K562 (cell line): ENCODE measurements around the gene WNK1. TPM values are rescaled to one million over a fixed set of nuclear protein-coding genes. Genes with fewer than 3 reads are reported as not detected.

Source experiments
- ATAC-seq: fragments of 200-7000 bp; cut with Tn5 transposase; 3 replicates; pipeline ENCODE4 v1.9.1; 2020; ENCODE audit warnings: moderate library complexity
- BruUV-seq: library from RNA; stranded (reverse); fragments of 400-500 nt; replicated peaks from 2 replicates; lab custom pipeline; 2021; lab: Mats Ljungman, UMichigan
- CTCF ChIA-PET: fragments of 300-600 bp; formaldehyde crosslinking; extraction: SDS; loops from one replicate; lab custom pipeline; 2021; ENCODE audit warnings: low intra/inter-chr PET ratio; lab: Yijun Ruan, JAX
- POLR2A ChIA-PET: fragments of 300-600, 350-650 bp; sonication (Branson Sonifier 250); formaldehyde crosslinking; extraction: SDS; loops from one replicate; lab custom pipeline; 2021; ENCODE audit warnings: antibody characterized with exemption, inconsistent platforms; lab: Yijun Ruan, JAX
- DNase-seq, 4 experiments: peaks; one replicate each; pipeline versions ENCODE4 v3.0.0 to v3.0.0-alpha.2; 2011 to 2018; ENCODE audit warnings: low spot score in 3 of 4, mixed read lengths in 3 of 4; ENCODE audit errors: extremely low read depth in 1 of 4
- FAIRE-seq: peaks from 2 replicates; lab custom pipeline; 2011; peaks lifted over from hg19 to GRCh38; lab: Jason Lieb, UNC
- H2AFZ ChIP-seq: 2 replicates; pipeline ENCODE4 v1.6.0; 2011; ENCODE audit warnings: low read depth, low read length, control low read depth, inconsistent platforms
- H3K27ac ChIP-seq: fragments of 200-600 bp; 3 replicates; pipeline ENCODE4 v1.8.0; 2011; ENCODE audit warnings: low read depth, mild to moderate bottlenecking, control low read depth, inconsistent platforms, low read length, moderate library complexity, mixed read lengths; ENCODE audit errors: extremely low read depth
- H3K27me3 ChIP-seq, 2 experiments: fragments of 300-600 bp in 1 of 2; 2 replicates in 1 of 2; 3 replicates in 1 of 2; pipeline versions ENCODE4 v1.6.0 to v1.8.0; 2011; ENCODE audit warnings: inconsistent platforms in 2 of 2, low read length in 2 of 2, mild to moderate bottlenecking in 1 of 2, mixed read lengths in 1 of 2, moderate library complexity in 1 of 2; ENCODE audit not compliant: control insufficient read depth in 2 of 2, insufficient read depth in 2 of 2
- H3K36me3 ChIP-seq: fragments of 300-600 bp; 3 replicates; pipeline ENCODE4 v1.8.0; 2011; ENCODE audit warnings: mild to moderate bottlenecking, low read length, inconsistent platforms; ENCODE audit not compliant: control insufficient read depth, insufficient read depth
- H3K4me1 ChIP-seq, 2 experiments: fragments of 200-600 bp in 1 of 2; replicated peaks in 1 of 2; 2 replicates in 1 of 2; 3 replicates in 1 of 2; pipeline versions ENCODE4 v1.5.1 to v1.8.0; 2011; ENCODE audit warnings: inconsistent platforms in 2 of 2, low read length in 2 of 2, mild to moderate bottlenecking in 1 of 2, mixed read lengths in 1 of 2, moderate library complexity in 1 of 2; ENCODE audit not compliant: control insufficient read depth in 2 of 2, insufficient read depth in 2 of 2
- H3K4me2 ChIP-seq: 2 replicates; pipeline ENCODE4 v1.6.1; 2011; ENCODE audit warnings: low read length, control low read depth, inconsistent platforms, mixed read lengths; ENCODE audit not compliant: insufficient read depth
- H3K4me3 ChIP-seq: fragments of 200-600 bp; sonication (generic), shearing (Covaris generic); 2 replicates; pipeline ENCODE4 v1.5.1; 2016; ENCODE audit warnings: control low read depth, inconsistent platforms
- H3K79me2 ChIP-seq: fragments of 200-600 bp; 3 replicates; pipeline ENCODE4 v1.8.0; 2011; ENCODE audit warnings: low read length, inconsistent platforms; ENCODE audit not compliant: control insufficient read depth, insufficient read depth
- H3K9ac ChIP-seq, 2 experiments: 2 replicates each; pipeline versions ENCODE4 v1.6.0 to v1.6.1; 2011; ENCODE audit warnings: low read depth in 2 of 2, low read length in 2 of 2, control low read depth in 1 of 2, inconsistent platforms in 1 of 2, mild to moderate bottlenecking in 1 of 2, mixed read lengths in 1 of 2; ENCODE audit not compliant: insufficient read depth in 1 of 2
- H3K9me1 ChIP-seq: one replicate; pipeline ENCODE4 v1.6.0; 2011; ENCODE audit warnings: inconsistent platforms, mild to moderate bottlenecking, low read length, moderate library complexity; ENCODE audit not compliant: control insufficient read depth, insufficient read depth
- H3K9me3 ChIP-seq: replicated peaks from 2 replicates; pipeline ENCODE4 v1.5.1; 2011; ENCODE audit warnings: low read depth, low read length, inconsistent platforms; ENCODE audit not compliant: control insufficient read depth, insufficient read depth
- H4K20me1 ChIP-seq: replicated peaks from 2 replicates; pipeline ENCODE4 v1.6.1; 2011; ENCODE audit warnings: low read length, inconsistent platforms, mixed read lengths; ENCODE audit not compliant: control insufficient read depth, insufficient read depth
- ATF7 ChIP-seq: fragments of 450-650 bp; IDR thresholded peaks from 2 replicates; pipeline ENCODE4 v1.7.1; 2014; ENCODE audit warnings: mild to moderate bottlenecking, moderate library complexity
- BHLHE40 ChIP-seq: IDR thresholded peaks from 2 replicates; pipeline ENCODE4 v1.6.1; 2011; ENCODE audit warnings: low read length, improper control_type of control experiment
- CBX5 ChIP-seq: IDR thresholded peaks from 2 replicates; pipeline ENCODE4 v1.6.1; 2014; ENCODE audit warnings: low read depth, borderline replicate concordance
- CSDE1 ChIP-seq, 2 experiments: fragments of 450-650 bp; IDR thresholded peaks; 2 replicates each; pipeline ENCODE4 v1.6.1; 2016; ENCODE audit warnings: mild to moderate bottlenecking in 1 of 2
- CTBP1 ChIP-seq: fragments of 450-650 bp; IDR thresholded peaks from 2 replicates; pipeline ENCODE4 v1.6.1; 2016; ENCODE audit warnings: borderline replicate concordance
- DLX4 ChIP-seq: fragments of 250-450 bp; sonication (Bioruptor Pico); IDR thresholded peaks from 2 replicates; pipeline ENCODE4 v1.6.1; 2021; ENCODE audit warnings: mild to moderate bottlenecking
- FOXJ3 ChIP-seq: sonication (generic); formaldehyde crosslinking; IDR thresholded peaks from 2 replicates; pipeline ENCODE4 v1.4.0; 2020; ENCODE audit warnings: mild to moderate bottlenecking, missing genetic modification reagents
- GMEB1 ChIP-seq: fragments of 250-450 bp; sonication (Bioruptor Pico); IDR thresholded peaks from 2 replicates; pipeline ENCODE4 v1.4.0; 2020; ENCODE audit warnings: mild to moderate bottlenecking
- HMG20A ChIP-seq: fragments of 450-650 bp; formaldehyde crosslinking; conservative IDR thresholded peaks from 2 replicates; pipeline ENCODE4 v1.4.0; 2020; ENCODE audit warnings: mild to moderate bottlenecking, mixed read lengths
- HNRNPH1 ChIP-seq: fragments of 200-400 bp; formaldehyde crosslinking; optimal IDR thresholded peaks from 2 replicates; pipeline ENCODE3; 2017; ENCODE audit warnings: low read depth, mild to moderate bottlenecking, low read length, moderate library complexity
- PRPF4 ChIP-seq: fragments of 200-400 bp; formaldehyde crosslinking; IDR thresholded peaks from one replicate; pipeline ENCODE4 v1.6.1; 2017; ENCODE audit warnings: low read length, low read depth, mild to moderate bottlenecking; ENCODE audit not compliant: insufficient read depth, poor library complexity, severe bottlenecking
- RNF2 ChIP-seq: sonication (generic); IDR thresholded peaks from 2 replicates; pipeline ENCODE4 v1.6.1; 2016
- TFE3 ChIP-seq: fragments of 450-650 bp; formaldehyde crosslinking; IDR thresholded peaks from 2 replicates; pipeline ENCODE4 v1.4.0; 2020; ENCODE audit warnings: mild to moderate bottlenecking, mixed read lengths
- TOE1 ChIP-seq, 2 experiments: fragments of 450-650 bp in 1 of 2; sonication (generic) in 1 of 2; formaldehyde crosslinking in 1 of 2; IDR thresholded peaks; 2 replicates each; pipeline versions ENCODE4 v1.7.1 to v1.8.0; 2016 to 2022; ENCODE audit warnings: borderline replicate concordance in 2 of 2, mild to moderate bottlenecking in 2 of 2, antibody characterized with exemption in 1 of 2, inconsistent platforms in 1 of 2, low read depth in 1 of 2, missing genetic modification reagents in 1 of 2, moderate library complexity in 1 of 2
- ZNF165 ChIP-seq: fragments of 250-450 bp; sonication (Bioruptor Pico); IDR thresholded peaks from 2 replicates; pipeline ENCODE4 v1.4.0; 2020; ENCODE audit warnings: borderline replicate concordance
- ZNF184 ChIP-seq: sonication (generic); formaldehyde crosslinking; IDR thresholded peaks from 2 replicates; pipeline ENCODE4 v1.5.0; 2020; ENCODE audit warnings: missing genetic modification reagents
- ZNF316 ChIP-seq: fragments of 450-650 bp; IDR thresholded peaks from 2 replicates; pipeline ENCODE4 v1.6.1; 2016
- ZNF766 ChIP-seq: fragments of 200-800 bp; sonication (Bioruptor generic); conservative IDR thresholded peaks from 2 replicates; pipeline ENCODE4 v1.6.1; 2016; ENCODE audit warnings: missing genetic modification characterization, missing compliant biosample characterization
- WGBS: fragments of 100-300 bp; shearing (Covaris generic); methylation state at CpG from one replicate; pipeline ENCODE4 v1.1.6; 2016; ENCODE audit warnings: low coverage, mixed read lengths; ENCODE audit not compliant: insufficient coverage; ENCODE audit errors: missing lambda C conversion rate; 5-methylcytosine and 5-hydroxymethylcytosine counted together
- in situ Hi-C: fragments of 300-500 bp; cut with MboI; formaldehyde crosslinking; loops from 4 replicates; pipeline ENCODE4 v1.15.0; 2018; ENCODE audit warnings: inconsistent platforms, mixed read lengths
- intact Hi-C: fragments of 100-400 bp; cut with micrococcal nuclease; formaldehyde crosslinking; loops from 2 replicates; pipeline ENCODE4 v1.14.2; 2022
- polyA plus RNA-seq, 8 experiments: library from polyadenylated mRNA; depleted of rRNA in 4 of 8; stranded (reverse) in 5 of 8; unstranded in 3 of 8; fragments of >200 nt; fragmentation: Nextera tagmentation in 2 of 8; fragmentation: Illumina TruSeq in 1 of 8; extraction: Ambion mirVana in 2 of 8; extraction: Trizol in 1 of 8; gene quantifications; 2 replicates each; pipeline versions ENCODE4 v1.2.1 to v1.2.3, GENCODE V29; 2011 to 2014; ENCODE audit warnings: inconsistent platforms in 1 of 8, missing spikeins in 1 of 8
- total RNA-seq, 7 experiments: library from RNA; depleted of rRNA in 6 of 7; stranded (reverse); fragments of >200 nt in 6 of 7; fragmentation: Illumina TruSeq in 2 of 7; extraction: Trizol in 2 of 7; gene quantifications; 2 replicates each; pipeline versions ENCODE4 v1.2.1 to v1.2.3, GENCODE V29; 2011 to 2021; ENCODE audit warnings: low replicate concordance in 1 of 7

Gene WNK1
- total and polyA plus RNA-seq, 9 of the 15 experiments (the other 6 are each of a cell fraction or from before 2014, with no cell fraction given), result 4.3 to 73.9 (median 31.0) TPM

GRCh38 chr12:810116-810515 lies 57.7 kb downstream of the WNK1 start (continued):
- TF ChIP-seq ZNF165 (CRISPR knock-in tag) (no peak), DLX4 (CRISPR knock-in tag) (no peak), GMEB1 (CRISPR knock-in tag) (no peak), ZNF316 (no peak), FOXJ3 (no peak)

- Histone ChIP-seq H3K4me3 (no peak overlapping the region), H3K9me1 (no peaks in the 10 kb centered on the region), H3K36me3 (peaks cover 20% of the 10 kb centered on the region; the same call in 1 of the 3 replicates), H3K27ac (no peak overlapping the region), H3K79me2 (peaks cover 92% of the 10 kb centered on the region), H3K4me2 (no peak overlapping the region), H3K9ac (no peak overlapping the region; a peak in 1 of 4 replicates), H3K9me3 (no peaks in the 10 kb centered on the region), H2AFZ (no peak overlapping the region), H4K20me1 (peaks cover 4% of the 10 kb centered on the region; the same call in 1 of the 2 replicates), H3K4me1 (peaks cover 2 to 3% of the 10 kb centered on the region in 2 experiments; a peak in 3 of 5 replicates), H3K27me3 (no peaks in the 10 kb centered on the region)
- DNase-seq (peak in 1 of 4 experiments; percentile 7), FAIRE-seq (no peak), ATAC-seq (peak; percentile 70)
- intact Hi-C loops (loop anchor here (5.0 kb wide), 2 partner anchors 59 to 234 kb away; partner anchors contain the start of gene WNK1), in situ Hi-C loops (loop anchor here (5.0 kb wide), 1 partner anchor 244 kb away; no protein-coding TSS in a partner anchor)
- POLR2A ChIA-PET, result no interaction called here
- BruUV-seq, result no TSS peak
- CTCF ChIA-PET, result interaction anchor here (0.8 kb wide), 1 partner anchor 242 kb away, joined by 3 read pairs; no protein-coding TSS in a partner anchor
- 25% methylated on average over 5 of the region's 5 CpGs for WGBS
- TF ChIP-seq ZNF184 (CRISPR knock-in tag) (no peak), RNF2 (no peak), BHLHE40 (no peak), ATF7 (peak; percentile 28; the same call in 1 of the 2 replicates), CBX5 (no peak), HNRNPH1 (no peak), HMG20A (no peak), ZNF766 (CRISPR knock-in tag) (no peak), TOE1 (IDR thresholded peaks at IDR 0.05; ENCODE audit: borderline replicate concordance) (peak; percentile 59; the same call in 1 of the 2 replicates), TOE1 (CRISPR knock-in tag; IDR thresholded peaks at IDR 0.05; ENCODE audit: borderline replicate concordance, low read depth) (no peak), CTBP1 (no peak), PRPF4 (no peak), TFE3 (CRISPR knock-in tag) (peak; percentile 86), CSDE1 (IDR thresholded peaks at IDR 0.05) (no peak)
Observed at GRCh38 chr12:810671-811415, 58.5 kb downstream of the WNK1 start.
